Breast epithelium (tissue), 4 donors: ENCODE results near the gene ALDH6A1. TPM values are rescaled to one million over a fixed set of nuclear protein-coding genes. Genes with fewer than 3 reads are reported as not detected.

Experiments used
- DNase-seq, 2 donors: peaks; one replicate each; pipeline ENCODE4 v3.0.0-alpha.2; 2019; ENCODE audit warnings: low spot score in 2 of 2
- H3K27ac ChIP-seq, 2 donors: fragments of 200-600 bp; sonication (generic) in 1 of 2; one replicate each; pipeline ENCODE4 v1.5.1; 2016 to 2019; ENCODE audit warnings: mild to moderate bottlenecking in 1 of 2
- H3K27me3 ChIP-seq, 2 donors: fragments of 200-600 bp; sonication (generic) in 1 of 2; one replicate each; pipeline versions ENCODE4 v1.5.1 to v1.6.0; 2017 to 2019; ENCODE audit warnings: control low read depth in 1 of 2, mild to moderate bottlenecking in 1 of 2
- H3K36me3 ChIP-seq: fragments of 200-600 bp; one replicate; pipeline ENCODE4 v1.5.1; 2019
- H3K4me1 ChIP-seq, 2 donors: fragments of 200-600 bp; sonication (generic); one replicate each; pipeline ENCODE4 v1.5.1; 2016 to 2019; ENCODE audit warnings: control low read depth in 1 of 2
- H3K4me3 ChIP-seq, 3 donors: fragments of 200-600 bp; sonication (generic); 1 replicate in 2 of 3; 2 replicates in 1 of 3; pipeline ENCODE4 v1.5.1; 2016 to 2019; ENCODE audit warnings: mild to moderate bottlenecking in 3 of 3, moderate library complexity in 2 of 3
- H3K9me3 ChIP-seq, 2 donors: fragments of 200-600 bp; sonication (generic) in 1 of 2; one replicate each; pipeline ENCODE4 v1.5.1; 2016 to 2019; ENCODE audit warnings: control low read depth in 1 of 2
- POLR2A ChIP-seq: fragments of 450-650 bp; IDR thresholded peaks from one replicate; pipeline ENCODE4 v1.6.1; 2016; ENCODE audit warnings: antibody characterized with exemption, mild to moderate bottlenecking, moderate library complexity
- POLR2AphosphoS5 ChIP-seq, 3 donors: sonication (generic); formaldehyde crosslinking; IDR thresholded peaks; one replicate each; pipeline ENCODE4 v1.6.1; 2017; ENCODE audit warnings: antibody characterized with exemption in 3 of 3
- intact Hi-C: fragments of 100-400 bp; cut with DNase I; formaldehyde crosslinking; loops from one replicate; pipeline ENCODE4 v1.15.1; 2023; ENCODE audit warnings: low total_unique reads
- total RNA-seq, 3 donors: library from RNA; depleted of rRNA; stranded (reverse); fragments of >200 nt; gene quantifications; one replicate each; pipeline ENCODE4 v1.1.0, GENCODE V29; 2016
- TF ChIP-seq, protein P1 (sequence below), 3 donors: fragments of 450-650 bp; IDR thresholded peaks; one replicate each; pipeline ENCODE4 v1.5.1; 2016 to 2017; ENCODE audit warnings: antibody characterized with exemption in 3 of 3, mild to moderate bottlenecking in 3 of 3, moderate library complexity in 3 of 3

ALDH6A1 gene
- total RNA-seq, 3 donors from 2014 or later, result 26.9 to 78.9 (median 40.7) TPM

DNA sequence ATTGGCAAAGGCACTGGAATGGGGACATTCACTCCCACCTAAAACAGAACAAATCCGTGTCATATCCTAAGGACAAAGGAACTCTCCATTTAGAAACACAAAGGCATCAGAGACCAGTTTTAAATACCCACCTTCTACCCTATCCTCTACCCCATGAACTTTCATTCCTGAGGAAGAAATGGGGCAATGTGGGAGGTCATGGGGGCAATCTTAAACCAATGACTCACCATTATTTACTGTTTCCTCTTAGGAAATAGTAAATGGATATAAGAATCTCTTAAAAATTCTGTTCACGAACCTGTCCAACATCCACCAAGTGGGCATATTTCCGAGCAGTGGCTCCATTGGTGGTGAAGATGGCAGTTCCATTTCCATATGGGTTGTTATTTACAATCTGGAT lies 19.4 kb downstream of the ALDH6A1 start:
- DNase-seq, result no peak
- intact Hi-C loops, result no loop called here
- Histone ChIP-seq H3K4me1 (no peaks in the 10 kb centered on the region), H3K36me3 (no peaks in the 10 kb centered on the region), H3K4me3 (no peak overlapping the region), H3K27me3 (no peaks in the 10 kb centered on the region), H3K9me3 (no peaks in the 10 kb centered on the region), H3K27ac (no peak overlapping the region)
- TF ChIP-seq, protein P1, sequence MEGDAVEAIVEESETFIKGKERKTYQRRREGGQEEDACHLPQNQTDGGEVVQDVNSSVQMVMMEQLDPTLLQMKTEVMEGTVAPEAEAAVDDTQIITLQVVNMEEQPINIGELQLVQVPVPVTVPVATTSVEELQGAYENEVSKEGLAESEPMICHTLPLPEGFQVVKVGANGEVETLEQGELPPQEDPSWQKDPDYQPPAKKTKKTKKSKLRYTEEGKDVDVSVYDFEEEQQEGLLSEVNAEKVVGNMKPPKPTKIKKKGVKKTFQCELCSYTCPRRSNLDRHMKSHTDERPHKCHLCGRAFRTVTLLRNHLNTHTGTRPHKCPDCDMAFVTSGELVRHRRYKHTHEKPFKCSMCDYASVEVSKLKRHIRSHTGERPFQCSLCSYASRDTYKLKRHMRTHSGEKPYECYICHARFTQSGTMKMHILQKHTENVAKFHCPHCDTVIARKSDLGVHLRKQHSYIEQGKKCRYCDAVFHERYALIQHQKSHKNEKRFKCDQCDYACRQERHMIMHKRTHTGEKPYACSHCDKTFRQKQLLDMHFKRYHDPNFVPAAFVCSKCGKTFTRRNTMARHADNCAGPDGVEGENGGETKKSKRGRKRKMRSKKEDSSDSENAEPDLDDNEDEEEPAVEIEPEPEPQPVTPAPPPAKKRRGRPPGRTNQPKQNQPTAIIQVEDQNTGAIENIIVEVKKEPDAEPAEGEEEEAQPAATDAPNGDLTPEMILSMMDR (IDR thresholded peaks at IDR 0.05), result no peak

DNA sequence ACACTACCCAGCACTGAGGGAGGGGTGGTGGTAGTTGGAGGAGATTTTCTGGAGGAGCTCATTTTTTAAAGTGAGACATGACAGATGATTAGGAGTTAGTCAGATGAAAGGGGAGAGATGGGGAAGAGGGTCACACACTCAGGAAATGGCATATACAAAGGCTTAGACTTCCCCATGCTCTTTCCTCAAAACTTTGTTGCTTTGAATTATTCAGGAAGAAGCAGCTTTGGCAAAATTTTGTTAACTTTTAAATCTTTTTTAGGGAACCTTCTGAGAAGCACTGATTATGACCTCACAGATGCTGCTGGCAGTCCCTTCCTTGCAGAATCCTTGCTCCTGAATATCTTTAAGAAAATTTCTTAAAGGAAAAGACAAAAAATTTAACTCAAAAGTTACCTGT lies 19.8 kb downstream of the ALDH6A1 start:
- H3K36me3 ChIP-seq, result no peaks in the 10 kb centered on the region
- intact Hi-C loops, result no loop called here
- no peaks in the 10 kb centered on the region for H3K9me3 ChIP-seq
- H3K27ac ChIP-seq, result no peak overlapping the region
- no peaks in the 10 kb centered on the region for H3K27me3 ChIP-seq
- H3K4me1 ChIP-seq, result no peaks in the 10 kb centered on the region
- DNase-seq, result no peak
- no peak for TF ChIP-seq POLR2A
- TF ChIP-seq, protein P1 (IDR thresholded peaks at IDR 0.05), result no peak
- H3K4me3 ChIP-seq, result no peak overlapping the region

DNA sequence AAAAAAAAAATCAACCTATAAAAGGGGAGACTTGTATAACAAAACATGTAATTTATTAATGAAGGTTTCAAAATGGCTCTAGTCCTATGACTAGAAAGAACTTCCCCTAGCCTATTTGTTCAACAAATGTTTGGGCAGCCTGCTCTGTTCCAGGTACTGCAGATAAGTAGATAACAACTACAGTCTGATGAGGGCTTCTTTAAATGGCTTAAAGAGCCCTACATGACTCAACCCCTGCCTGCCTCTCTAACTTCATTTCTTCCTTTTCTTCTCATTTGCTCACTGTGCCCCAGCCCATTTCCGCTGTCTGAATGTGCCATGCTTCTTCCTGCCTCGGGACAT lies 21.5 kb downstream of the ALDH6A1 start:
- no peaks in the 10 kb centered on the region for H3K36me3 ChIP-seq
- DNase-seq, result no peak
- no peak overlapping the region for H3K27ac ChIP-seq
- H3K27me3 ChIP-seq, result no peaks in the 10 kb centered on the region
- no peak overlapping the region for H3K4me3 ChIP-seq
- H3K4me1 ChIP-seq, result no peaks in the 10 kb centered on the region
- intact Hi-C loops, result no loop called here
- H3K9me3 ChIP-seq, result no peaks in the 10 kb centered on the region
- TF ChIP-seq, protein P1 (IDR thresholded peaks at IDR 0.05), result no peak
- TF ChIP-seq POLR2A (no peak), POLR2AphosphoS5 (IDR thresholded peaks at IDR 0.05) (no peak)

DNA sequence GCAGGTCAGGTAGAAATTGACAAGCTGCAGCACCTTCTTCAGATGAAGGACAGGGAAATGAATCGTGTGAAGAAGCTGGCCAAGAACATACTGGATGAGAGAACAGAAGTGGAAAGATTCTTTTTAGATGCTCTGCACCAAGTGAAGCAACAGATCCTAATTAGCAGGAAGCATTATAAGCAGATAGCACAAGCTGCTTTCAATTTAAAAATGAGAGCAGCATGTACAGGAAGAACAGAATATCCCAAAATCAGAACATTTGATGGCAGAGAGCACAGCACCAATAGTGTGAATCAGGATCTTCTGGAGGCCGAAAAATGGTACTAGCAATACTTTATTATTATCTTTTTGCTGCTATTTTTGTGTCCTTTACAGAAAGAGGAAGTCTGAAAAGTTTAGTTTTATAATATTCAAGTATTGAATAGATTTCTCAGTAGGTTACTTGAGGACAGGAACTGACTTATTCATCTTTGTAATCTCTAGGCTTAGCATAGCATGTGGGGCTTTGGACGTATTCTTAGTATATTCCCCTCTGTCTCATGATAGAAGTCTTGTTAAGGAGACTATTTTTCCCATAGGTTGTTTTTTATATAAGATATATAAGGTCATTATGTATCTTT lies 34.3 kb downstream of the ALDH6A1 start:
- no peak overlapping the region for H3K4me3 ChIP-seq
- no peaks in the 10 kb centered on the region for H3K9me3 ChIP-seq
- H3K27ac ChIP-seq, result no peak overlapping the region
- DNase-seq, result no peak
- TF ChIP-seq POLR2AphosphoS5 (IDR thresholded peaks at IDR 0.05), result no peak
- no peak for TF ChIP-seq POLR2A
- TF ChIP-seq, protein P1 (IDR thresholded peaks at IDR 0.05), result no peak
- no peaks in the 10 kb centered on the region for H3K27me3 ChIP-seq
- intact Hi-C loops, result no loop called here
- no peaks in the 10 kb centered on the region for H3K4me1 ChIP-seq
- no peaks in the 10 kb centered on the region for H3K36me3 ChIP-seq

DNA sequence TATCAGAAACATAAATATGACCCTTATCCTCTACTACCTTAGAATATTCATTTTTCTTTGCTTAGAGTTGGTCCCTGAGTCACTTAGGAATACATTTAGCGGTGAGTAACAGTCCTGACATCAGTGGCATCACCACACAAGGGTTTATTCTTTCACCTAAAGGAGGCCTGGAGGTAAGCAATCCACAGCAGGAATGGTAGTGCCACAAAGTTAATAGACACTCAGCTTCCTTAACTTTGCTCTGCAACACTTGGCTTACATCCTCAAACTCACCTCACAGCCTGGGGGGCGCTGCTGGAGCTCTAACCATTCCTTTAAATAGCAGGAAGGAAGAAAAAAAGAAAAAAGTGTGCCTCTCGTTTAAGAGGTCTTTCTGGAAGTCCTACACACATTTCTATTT lies 36.0 kb downstream of the ALDH6A1 start:
- intact Hi-C loops, result no loop called here
- Histone ChIP-seq H3K27me3 (no peaks in the 10 kb centered on the region), H3K9me3 (no peaks in the 10 kb centered on the region), H3K4me1 (no peaks in the 10 kb centered on the region), H3K27ac (no peak overlapping the region), H3K36me3 (no peaks in the 10 kb centered on the region), H3K4me3 (no peak overlapping the region)
- no peak for DNase-seq
- no peak for TF ChIP-seq POLR2AphosphoS5 (IDR thresholded peaks at IDR 0.05)

DNA sequence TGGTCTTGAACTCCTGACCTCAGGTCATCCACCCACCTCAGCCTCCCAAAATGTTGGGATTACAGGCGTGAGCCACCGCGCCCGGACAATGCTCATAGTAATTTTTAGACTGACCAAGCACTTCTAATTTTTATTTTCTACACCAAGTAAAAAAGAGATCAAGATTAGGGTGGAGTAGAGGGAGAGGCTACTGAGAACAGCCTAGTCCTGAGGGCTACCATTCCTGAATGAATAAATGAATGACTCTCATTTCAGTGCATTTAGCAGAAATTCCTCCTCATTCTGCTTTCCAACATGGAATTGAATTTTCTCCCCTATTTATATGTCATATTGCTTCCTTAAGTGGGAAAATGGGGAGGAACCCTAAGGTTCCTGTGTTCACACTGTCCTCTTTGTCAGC lies 38.7 kb downstream of the ALDH6A1 start:
- no peak for DNase-seq
- H3K4me1 ChIP-seq, result no peaks in the 10 kb centered on the region
- TF ChIP-seq, protein P1 (IDR thresholded peaks at IDR 0.05), result no peak
- TF ChIP-seq POLR2AphosphoS5 (IDR thresholded peaks at IDR 0.05) (no peak), POLR2A (no peak)
- H3K9me3 ChIP-seq, result no peaks in the 10 kb centered on the region
- H3K27ac ChIP-seq, result no peak overlapping the region
- no peak overlapping the region for H3K4me3 ChIP-seq
- H3K36me3 ChIP-seq, result no peaks in the 10 kb centered on the region
- no peaks in the 10 kb centered on the region for H3K27me3 ChIP-seq
- intact Hi-C loops, result no loop called here
